Astrocyte of the spinal cord (primary cell): ENCODE data around the gene PRMT9.
A peak's percentile ranks its signal among the peaks of the same experiment; 100 is the strongest.

Source experiments
- DNase-seq: peaks from one replicate; pipeline ENCODE4 v3.0.0; 2011; ENCODE audit warnings: low read depth, low spot score
- H3K4me3 ChIP-seq: 2 replicates; pipeline ENCODE4 v1.5.1; 2011; ENCODE audit warnings: low read depth, mild to moderate bottlenecking, low read length, moderate library complexity
- CTCF ChIP-seq: IDR thresholded peaks from 2 replicates; pipeline ENCODE4 v1.5.1; 2012; ENCODE audit warnings: low read depth, mild to moderate bottlenecking, low read length, inconsistent platforms
- in situ Hi-C: cut with HindIII; loops from 2 replicates; pipeline ENCODE4 v1.10.0; 2017; ENCODE audit warnings: low sequenced_read_pairs

The PRMT9 gene

GRCh38 chr4:147591106-147591505, 92.9 kb downstream of the PRMT9 start:
- in situ Hi-C loops: no loop called here
- H3K4me3 ChIP-seq: no peak overlapping the region
- DNase-seq: no peak
- TF ChIP-seq CTCF: no peak

GRCh38 chr4:147590249-147590920, 93.6 kb downstream of the PRMT9 start:
- DNase-seq: peak; percentile 85
- peak; percentile 69 for TF ChIP-seq CTCF
- no peak overlapping the region for H3K4me3 ChIP-seq
- in situ Hi-C loops: no loop called here

GRCh38 chr4:147589586-147589985, 94.4 kb downstream of the PRMT9 start:
- DNase-seq: peak; percentile 42
- in situ Hi-C loops: no loop called here
- H3K4me3 ChIP-seq: no peak overlapping the region
- TF ChIP-seq CTCF: no peak
